Stimulated activated CD8-positive, alpha-beta memory T cell treated with anti-CD3 and anti-CD28 coated beads, Interleukin-7, amount 100 ng/mL, for 1 hour (primary cell): ENCODE data around the gene ELMO1.

Source experiments
- DNase-seq, 2 donors: peaks; one replicate each; pipeline ENCODE4 v3.0.0-alpha.2; 2020; ENCODE audit warnings: low read depth in 2 of 2

ELMO1 gene

DNA sequence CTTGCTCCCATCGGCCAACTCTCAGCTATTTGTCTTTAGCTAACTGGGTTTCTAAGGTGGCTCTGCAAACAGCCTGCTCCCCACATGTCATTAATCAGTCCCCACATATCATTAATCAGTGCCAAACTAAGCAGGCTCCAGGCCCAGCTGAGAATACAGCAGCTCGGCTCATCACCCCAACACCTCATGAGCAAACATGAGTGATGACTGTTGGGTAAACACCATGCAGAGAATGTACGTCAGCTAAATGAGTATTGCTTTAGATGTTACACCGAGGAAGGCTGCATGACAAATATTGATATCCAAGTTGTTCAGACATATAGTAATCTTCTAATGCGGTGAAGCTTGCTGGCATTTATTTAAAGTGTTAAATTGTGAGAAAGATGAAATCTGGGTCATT is 536.9 kb downstream of the ELMO1 start:
- no peak for DNase-seq

DNA sequence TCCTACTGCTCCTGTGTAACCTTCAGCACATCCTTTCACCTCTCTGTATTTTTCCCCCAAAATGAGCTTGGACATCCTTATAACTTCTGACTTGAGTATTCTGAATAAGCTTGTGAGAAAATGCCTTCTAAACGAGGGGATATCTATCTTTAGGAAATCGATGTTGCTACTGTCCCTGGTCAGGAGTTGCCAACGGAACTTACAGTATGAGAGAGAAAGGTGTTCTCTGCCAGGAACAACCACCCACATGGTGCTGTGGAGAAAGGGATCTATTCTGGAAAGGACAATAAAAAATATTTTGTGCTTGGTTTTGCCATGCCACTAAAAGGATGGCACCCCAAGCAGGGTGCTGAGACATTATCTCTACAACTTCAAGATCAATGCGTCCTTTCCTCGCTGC is 537.8 kb downstream of the ELMO1 start:
- no peak for DNase-seq

DNA sequence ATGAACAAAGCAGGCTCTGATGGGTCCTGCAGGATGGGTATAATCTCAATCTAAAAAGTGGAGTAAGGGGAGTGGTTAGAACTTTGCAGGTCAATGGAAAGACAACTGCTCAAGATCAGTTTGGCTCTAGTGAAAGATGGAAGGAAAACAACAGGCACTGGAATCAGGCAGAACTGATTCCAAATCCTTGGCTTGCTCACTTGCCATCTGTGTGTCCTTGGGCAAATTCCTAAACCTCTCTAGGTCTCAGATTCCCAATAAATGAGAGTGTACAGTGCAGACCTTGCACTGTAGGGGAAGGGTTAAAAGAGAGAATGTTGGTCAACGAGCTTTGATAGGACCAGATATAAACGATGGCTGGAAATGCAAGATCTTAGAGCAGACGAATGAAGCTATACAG is 538.3 kb downstream of the ELMO1 start:
- no peak for DNase-seq

DNA sequence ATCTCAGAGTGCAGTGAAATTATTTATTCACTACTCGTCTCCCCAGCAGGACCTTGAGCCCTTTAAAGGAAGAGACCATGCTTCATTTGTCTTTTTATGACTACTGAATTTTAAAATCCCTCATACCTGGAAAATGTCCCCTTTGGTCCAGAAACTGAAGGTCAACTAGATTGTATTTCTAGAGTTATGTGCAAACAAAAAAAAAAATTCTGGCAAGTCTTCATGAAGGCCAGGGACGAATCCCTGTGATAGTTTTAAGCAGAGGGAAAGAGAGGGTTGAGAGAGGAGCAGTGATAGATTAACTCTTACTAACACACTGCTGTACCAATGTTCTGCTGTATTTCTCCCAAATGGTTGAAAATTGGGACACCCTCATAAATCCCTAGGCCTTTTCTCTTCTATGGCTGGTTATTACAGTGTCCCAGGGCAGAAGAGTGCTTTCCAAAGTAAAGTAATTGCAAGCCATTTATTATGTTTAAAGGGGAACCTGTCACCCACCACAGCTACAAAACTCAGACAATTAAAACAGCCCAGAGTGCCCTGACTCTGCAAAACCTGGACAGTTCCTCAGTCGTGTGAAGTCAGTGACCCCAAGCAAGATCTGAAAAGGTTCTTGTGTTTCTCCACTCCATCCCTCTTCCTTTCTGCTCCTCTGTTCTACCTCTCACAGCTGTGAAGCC is 541.6 kb downstream of the ELMO1 start:
- DNase-seq, result no peak

DNA sequence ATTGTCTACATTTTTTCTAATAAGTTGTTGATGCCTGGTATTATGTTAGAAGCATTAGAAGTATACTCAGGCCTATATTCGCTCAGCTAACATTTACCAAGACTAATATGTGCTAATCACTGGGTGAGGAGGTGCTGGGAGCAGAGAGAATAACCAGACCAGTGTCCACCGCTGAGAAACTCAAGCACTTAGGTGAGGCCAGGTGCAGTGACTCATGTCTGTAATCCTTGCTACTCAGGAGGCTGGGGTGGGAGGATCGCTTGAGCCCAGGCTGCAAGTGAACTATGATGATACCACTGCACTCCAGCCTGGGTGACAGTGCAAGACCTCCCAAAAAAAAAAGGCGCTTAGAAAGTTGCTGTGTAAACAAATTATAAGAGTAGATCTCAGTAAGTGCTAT is 542.2 kb downstream of the ELMO1 start:
- DNase-seq, result no peak

DNA sequence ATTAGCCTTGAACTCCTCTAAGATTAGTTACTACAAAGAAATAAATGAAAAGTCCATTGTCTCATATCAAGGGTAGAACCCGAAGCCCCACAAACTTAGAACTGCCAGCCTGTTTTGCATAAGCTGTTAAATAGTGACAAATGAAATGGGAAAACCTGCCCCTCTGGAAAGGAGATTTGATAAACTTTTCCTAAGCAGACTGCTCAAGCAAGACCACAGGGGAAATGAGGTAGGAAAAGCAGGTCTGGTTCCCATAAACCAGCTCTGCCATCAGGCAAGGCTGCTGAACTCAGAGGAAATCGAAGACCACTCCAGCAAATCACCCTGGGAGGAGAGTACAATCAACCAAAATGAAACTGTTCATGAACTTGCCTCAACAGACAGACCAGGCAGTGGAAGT is 542.8 kb downstream of the ELMO1 start:
- DNase-seq, result no peak

DNA sequence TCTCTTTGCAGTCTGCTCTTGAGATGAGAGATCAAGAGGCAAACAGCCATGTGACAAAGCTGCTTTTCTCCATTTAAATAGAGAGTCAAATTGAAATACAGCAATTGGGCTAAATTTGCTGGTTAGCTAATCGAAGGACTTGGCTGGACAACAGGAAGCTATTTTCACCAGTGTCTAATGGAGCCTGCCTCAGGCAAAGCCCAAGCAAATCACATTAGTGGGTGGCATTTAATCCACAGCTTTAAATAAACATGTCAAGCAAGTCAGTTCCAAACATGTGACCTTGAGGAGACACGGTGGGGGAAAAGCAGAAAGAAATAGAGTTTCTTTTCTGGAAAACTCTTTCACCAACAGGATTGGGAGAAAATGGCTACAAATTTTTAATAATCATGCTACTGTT is 543.9 kb downstream of the ELMO1 start:
- no peak for DNase-seq

DNA sequence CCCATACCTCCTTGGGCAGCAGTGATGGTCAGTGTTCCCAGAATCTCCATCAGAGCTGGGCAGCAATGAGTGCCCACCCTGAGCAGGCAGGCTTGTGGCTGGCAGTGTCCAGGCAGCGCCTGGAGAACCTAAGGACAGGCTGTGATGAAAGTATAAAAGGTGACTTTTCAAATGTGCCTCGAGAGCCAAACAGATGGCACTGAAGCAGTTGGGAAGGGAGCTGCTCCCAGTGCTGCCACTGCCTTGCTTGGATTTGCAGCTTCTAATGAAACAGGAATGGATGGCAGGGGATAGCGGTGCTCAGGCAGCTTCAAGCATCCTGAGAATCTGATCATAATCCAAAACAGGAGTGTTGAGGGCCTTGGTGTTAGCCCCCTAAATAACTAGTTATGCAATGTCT is 544.6 kb downstream of the ELMO1 start:
- no peak for DNase-seq

DNA sequence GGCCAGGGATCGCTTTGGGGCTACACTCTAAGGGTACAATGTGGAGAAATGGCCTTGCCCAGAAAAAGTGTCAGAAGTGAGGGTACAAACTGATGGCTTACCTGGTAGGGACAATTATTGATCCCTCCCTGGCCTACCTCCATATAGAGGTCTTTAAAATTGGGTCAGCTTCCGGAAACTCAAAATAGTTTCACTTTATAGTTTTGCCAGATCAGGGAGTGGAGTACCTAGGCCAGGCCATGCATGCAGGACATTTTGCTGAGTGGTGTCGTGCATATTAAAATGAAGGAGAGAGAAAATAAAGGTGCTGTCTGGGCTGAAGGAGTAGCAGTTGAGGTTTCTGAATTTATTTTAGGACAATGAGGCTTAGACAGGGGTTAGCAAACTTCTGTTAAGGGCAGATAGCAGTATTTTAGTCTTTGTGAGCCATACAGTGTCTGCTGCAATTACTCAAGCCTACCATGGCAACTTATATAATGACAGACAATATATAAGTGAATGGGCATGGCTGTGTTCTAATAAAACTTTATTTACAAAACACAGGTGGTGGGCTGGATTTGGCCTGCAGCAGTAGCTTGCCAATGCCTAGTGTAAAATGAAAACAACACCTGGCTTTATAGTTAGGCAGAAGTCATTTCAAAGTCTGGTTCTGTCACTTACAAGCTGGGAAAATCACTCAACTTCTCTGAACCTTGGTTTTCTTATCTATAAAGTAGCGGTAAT is 547.5 kb downstream of the ELMO1 start:
- no peak for DNase-seq

DNA sequence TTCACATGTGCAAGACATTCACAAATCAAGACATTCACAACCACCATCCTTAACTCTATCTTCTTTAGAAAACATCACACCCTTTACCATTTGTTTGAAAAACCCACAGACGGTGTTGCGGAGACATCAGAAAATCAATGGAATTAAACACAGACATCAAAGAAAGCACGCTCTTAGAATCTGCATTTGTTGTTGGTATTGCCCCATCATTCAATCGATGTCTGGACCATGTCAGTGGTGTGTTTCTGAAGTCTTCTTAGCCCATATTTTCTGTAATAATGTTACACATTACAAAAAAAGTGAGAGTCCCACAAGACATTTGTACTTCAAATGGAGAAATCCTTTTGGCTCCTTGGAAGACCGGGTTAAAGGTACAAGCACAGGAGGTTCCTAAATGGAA is 550.5 kb downstream of the ELMO1 start:
- no peak for DNase-seq

DNA sequence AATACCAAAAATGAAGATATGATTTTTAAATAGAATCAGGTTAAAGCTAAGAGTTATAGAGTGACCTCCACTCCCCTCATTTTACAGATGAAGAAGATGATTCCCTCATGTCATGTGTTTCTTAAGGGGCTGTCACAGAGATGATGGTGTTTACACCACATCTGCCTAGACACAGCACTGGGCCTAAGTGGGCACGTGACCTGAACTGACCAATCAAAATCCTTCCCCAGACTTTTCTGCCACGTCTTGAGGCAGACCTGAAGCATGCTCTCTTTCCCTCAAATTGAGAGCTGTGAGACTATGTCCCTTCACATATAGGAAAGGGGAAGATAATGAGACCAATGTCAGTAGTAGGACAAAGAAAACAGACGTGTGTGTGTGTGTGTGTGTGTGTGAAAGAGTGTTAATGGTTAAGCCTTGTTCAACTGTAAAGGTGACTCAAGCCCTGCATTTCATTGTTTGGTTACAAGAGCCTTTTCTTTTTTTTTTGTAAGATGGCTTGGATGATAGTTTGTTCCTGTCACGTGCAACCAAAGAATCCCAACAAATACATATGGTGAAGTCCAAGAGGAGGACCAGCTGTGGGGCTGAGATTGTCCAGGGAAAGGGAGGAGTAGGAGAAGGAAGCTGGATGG is 551.6 kb downstream of the ELMO1 start:
- no peak for DNase-seq

DNA sequence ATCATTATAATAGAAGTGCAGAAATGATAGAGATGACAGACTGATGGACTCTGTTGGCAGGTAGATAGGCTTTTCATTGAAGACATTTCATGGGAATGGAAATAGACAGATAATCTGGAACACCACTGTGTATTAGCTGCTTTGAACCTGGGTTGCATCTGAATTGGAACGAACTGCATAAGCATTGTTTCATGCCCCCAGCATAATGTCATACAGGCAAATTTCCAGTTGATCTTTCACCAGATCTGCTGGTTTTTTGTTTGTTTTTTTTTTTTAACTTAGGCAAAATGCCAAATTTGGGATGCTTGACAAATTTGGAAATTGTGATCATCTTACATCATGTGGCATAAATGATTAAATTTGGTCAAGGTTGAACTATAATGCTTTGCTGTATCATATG is 552.2 kb downstream of the ELMO1 start:
- DNase-seq, result no peak

DNA sequence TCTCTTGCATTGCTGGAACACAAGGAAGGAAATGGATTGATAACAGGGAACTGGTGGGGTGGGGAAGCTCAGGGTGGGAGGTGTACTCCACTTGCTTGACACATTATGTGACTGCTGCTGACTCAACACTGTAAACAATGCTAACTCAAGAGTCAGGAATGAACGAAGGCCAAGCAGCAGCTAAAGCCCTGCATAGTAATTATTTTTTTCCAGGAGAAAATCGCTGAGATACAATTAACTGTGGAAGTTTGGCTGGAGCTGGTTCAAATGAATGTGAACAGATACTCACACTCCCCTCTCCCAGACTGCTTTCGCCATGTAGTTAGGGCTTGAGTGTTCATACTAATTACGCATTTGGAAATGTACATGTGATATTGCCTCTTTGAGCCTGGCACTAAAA is 553.5 kb downstream of the ELMO1 start:
- DNase-seq, result no peak

DNA sequence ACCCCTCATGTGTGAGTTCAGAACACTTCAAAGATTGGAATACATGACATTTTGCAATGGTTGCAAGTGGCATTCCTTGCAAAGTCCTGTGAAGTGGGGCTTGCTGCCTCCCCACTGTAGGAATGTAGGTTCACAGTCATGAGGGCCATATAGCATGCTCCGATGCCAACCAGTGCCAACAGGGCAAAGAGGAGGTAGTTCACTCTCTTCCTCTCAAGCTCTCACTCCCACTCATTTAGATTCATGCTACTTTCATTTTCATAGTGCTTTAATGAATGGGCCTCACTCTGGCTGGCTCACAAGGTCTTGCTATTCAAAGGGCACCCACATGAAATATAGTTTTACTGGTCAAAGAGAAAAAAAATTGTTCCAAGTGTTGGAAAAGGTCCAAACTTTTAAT is 554.5 kb downstream of the ELMO1 start:
- no peak for DNase-seq

DNA sequence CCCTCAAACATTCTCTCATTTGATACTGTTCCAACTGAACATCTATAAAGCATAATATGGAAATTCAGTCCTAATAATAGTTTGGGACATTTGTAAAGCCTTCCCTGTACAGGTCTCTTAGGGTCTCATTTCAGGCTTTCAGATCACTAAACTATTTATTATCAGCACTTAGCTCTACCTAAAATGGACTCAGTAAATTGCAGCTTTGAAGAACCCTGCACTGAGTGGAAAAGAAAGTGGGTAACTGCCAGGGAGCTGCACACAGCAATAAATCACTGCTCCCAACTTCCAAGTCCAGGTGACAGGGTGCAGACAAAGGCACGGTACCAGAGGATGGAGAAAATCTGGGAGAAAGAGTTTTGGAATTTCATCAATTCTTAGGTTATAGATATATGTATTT is 559.5 kb downstream of the ELMO1 start:
- no peak for DNase-seq

DNA sequence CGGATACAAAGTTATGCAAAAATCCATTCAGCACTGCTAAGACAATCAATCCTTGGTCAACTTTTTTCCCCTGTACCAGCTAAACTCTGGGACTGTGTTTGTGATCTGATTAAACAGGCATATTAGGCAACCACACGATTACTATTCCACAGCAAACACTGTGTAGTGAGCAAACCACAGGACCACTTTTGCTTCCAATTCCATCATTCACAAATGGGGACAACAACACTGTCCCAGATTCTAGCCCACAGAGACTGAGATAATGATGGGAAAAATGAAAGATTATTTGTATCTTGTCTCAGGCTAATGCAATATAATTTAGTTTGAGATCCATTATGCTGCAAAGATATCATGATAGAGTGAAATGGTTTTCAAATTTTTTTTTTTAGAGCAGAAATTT is 560.7 kb downstream of the ELMO1 start:
- DNase-seq, result no peak

DNA sequence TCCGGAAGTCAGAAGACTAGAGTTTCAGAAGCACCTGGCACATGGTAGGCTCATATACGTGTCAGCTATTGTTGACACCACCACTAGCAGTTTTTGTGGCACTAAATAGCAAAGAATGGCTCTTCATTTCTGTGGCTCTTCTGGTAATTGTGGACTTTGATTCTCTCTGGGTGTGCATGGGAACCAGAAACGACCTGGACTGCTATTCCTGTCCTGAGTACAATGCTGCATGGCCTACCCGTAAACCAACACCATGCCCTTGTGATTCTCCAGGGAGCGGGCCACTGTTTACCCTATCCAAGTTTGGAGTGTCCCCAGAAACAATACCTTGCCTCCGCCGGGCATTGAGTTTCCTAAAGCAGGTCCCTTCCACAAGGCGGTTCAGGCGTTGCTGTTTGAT is 561.4 kb downstream of the ELMO1 start:
- no peak for DNase-seq

DNA sequence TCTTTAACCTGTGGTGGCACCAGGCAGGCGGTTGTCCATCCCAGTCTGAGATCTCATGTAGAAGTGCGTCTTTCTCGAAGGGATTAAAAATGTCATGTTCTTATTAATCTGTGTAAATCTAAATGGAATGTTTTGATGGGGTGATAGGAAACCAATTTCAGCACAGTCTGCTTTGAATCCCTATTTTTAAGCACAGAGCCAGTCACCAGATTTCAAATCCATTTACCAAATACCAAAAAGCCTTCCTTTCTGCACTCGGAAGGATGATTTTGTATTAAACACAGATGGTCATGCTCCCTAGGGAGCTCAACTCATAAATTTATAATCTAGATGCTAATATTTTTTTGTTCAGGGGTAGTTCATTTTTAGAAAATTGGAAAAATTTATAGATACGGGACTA is 563.8 kb downstream of the ELMO1 start:
- no peak for DNase-seq

DNA sequence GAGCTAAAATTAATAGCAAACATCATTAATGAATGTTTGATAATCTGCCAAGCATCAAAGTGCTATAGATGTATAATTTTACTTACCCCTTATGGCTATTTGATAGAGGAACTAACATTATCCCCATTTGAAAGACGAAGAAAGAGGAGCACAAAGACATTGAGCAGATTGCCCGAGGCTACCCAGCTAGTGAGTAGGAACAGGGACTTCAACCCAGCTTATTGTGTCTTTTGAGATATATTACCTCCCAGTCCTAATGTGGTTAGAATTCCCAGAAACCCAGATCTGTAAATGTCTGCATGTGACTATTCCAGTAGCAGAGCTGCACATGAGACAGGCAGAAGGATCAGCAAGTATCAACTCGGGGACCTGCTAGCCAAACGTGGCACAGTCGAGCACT is 564.3 kb downstream of the ELMO1 start:
- no peak for DNase-seq

DNA sequence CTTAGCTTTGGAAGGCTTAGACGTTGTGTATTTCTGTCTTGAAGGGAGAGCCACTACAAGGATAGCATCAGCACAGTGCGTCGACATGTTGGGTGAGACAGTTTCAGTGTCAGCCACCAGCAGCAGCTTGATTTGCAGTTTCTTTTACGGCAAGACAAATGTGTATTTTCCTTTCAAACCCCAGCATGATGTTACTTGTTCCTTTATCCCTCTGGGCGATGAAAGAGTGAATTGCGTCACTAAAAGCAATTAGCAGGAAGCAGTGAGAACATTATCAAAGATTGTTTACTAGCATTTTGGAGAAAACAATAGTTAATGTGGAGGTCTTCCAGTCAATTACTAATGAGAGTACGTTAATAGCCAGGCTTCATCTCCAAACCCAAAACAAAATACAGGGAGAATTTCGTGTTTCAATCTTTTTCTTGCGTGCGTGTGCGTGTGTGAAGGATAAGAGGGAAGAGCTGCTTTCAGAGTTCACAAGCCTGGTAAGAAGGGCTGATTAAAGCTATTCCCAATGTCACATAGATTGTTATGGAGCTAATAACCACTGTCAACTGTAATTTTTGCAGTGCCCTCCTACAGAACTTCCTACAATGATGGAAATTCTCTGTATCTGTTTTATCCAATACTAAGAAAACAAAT is 567.3 kb downstream of the ELMO1 start:
- DNase-seq, result no peak

DNA sequence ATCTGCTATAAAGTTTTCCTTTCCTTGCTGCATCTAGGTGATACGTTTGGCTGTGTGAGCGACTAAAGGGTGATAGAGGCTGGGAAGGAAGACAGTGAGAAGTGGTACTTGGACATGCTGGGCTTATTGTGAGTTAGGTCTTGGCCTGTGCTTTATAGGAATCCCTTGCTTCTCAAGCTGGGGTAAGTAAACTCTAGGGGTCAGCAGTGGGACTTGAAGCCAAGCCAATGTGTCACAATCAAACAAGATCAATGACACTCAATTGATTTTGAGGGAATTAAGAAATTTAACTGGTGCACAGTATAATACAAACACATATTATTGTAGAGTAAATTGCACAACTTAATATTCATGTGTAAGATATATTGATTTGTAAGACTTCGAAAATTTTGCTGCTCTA is 568.6 kb downstream of the ELMO1 start:
- no peak for DNase-seq

DNA sequence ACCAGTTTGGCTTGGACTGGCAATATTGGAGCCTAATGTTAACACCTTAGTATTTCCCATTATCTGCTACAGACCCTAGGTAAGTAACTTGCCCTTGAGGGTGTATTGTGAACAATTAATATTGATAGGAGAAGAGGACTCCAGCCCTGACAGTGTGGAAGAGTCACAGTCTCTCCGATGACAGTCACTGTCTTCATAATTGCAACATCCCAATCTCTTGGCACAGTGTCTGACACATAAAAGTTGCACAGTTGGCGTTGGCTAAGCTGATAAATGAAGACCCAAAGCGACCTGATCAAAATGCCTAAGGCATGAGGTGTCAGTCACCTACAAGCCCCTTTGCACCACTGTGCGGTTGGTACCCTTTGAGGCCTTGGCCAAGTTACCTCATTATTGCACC is 569.6 kb downstream of the ELMO1 start:
- no peak for DNase-seq

DNA sequence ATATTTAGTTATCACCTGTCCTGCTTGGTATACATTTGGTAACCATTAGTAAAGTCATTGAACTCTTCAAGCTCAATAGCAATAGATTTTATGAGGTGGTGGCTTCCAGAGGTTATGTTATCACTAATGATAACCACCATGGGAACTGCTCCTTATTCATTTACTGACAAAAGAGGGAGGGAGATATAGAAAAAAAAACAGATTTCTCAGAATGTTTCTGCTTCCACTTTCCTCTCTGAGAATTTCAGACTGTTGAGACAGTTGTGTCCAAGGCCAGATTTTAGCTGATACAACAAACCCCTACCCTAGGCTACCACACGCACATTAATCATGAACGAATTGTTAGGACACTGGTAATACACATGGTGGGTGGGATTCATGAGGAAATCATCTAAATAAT is 570.4 kb downstream of the ELMO1 start:
- DNase-seq, result no peak
